HEK293T (cell line): ENCODE data around the gene ASAP3.

Source experiments
- CTCF ChIA-PET: fragments of 350-600 bp; formaldehyde crosslinking; extraction: SDS; loops from one replicate; lab custom pipeline; 2021; ENCODE audit warnings: antibody characterized with exemption, inconsistent platforms; lab: Yijun Ruan, JAX
- POLR2A ChIA-PET: fragments of 350-600 bp; formaldehyde crosslinking; extraction: SDS; loops from one replicate; lab custom pipeline; 2020; ENCODE audit warnings: antibody characterized with exemption, inconsistent platforms; lab: Yijun Ruan, JAX
- DNase-seq: peaks from one replicate; pipeline ENCODE4 v3.0.0; 2012; ENCODE audit warnings: mixed read lengths; ENCODE audit errors: extremely low spot score
- ARNT ChIP-seq: fragments of 450-650 bp; IDR thresholded peaks from 2 replicates; pipeline ENCODE4 v1.6.1; 2017; ENCODE audit warnings: mild to moderate bottlenecking
- BHLHE40 ChIP-seq: fragments of 450-650 bp; IDR thresholded peaks from 2 replicates; pipeline ENCODE4 v1.6.1; 2016; ENCODE audit warnings: mild to moderate bottlenecking, moderate library complexity, borderline replicate concordance
- CTBP1 ChIP-seq: fragments of 450-650 bp; IDR thresholded peaks from 2 replicates; pipeline ENCODE4 v1.6.1; 2016; ENCODE audit warnings: borderline replicate concordance
- ELF4 ChIP-seq: fragments of 450-650 bp; IDR thresholded peaks from 2 replicates; pipeline ENCODE4 v1.6.1; 2017; ENCODE audit warnings: antibody characterized with exemption
- FOXA1 ChIP-seq: fragments of 450-650 bp; IDR thresholded peaks from 2 replicates; pipeline ENCODE4 v1.6.1; 2016; ENCODE audit warnings: mild to moderate bottlenecking
- FOXK2 ChIP-seq: fragments of 450-650 bp; IDR thresholded peaks from 2 replicates; pipeline ENCODE4 v1.6.1; 2016; ENCODE audit warnings: mild to moderate bottlenecking
- FOXM1 ChIP-seq: fragments of 450-650 bp; IDR thresholded peaks from 2 replicates; pipeline ENCODE4 v1.6.1; 2017; ENCODE audit warnings: mild to moderate bottlenecking, borderline replicate concordance
- HDGF ChIP-seq: fragments of 450-650 bp; IDR thresholded peaks from 2 replicates; pipeline ENCODE4 v1.6.1; 2017; ENCODE audit warnings: antibody characterized with exemption, borderline replicate concordance
- L3MBTL2 ChIP-seq: fragments of 450-650 bp; conservative IDR thresholded peaks from 2 replicates; pipeline ENCODE4 v1.6.1; 2016; ENCODE audit warnings: mild to moderate bottlenecking
- LEF1 ChIP-seq: fragments of 450-650 bp; IDR thresholded peaks from 2 replicates; pipeline ENCODE4 v1.6.1; 2017; ENCODE audit warnings: mild to moderate bottlenecking, borderline replicate concordance
- NFRKB ChIP-seq: fragments of 450-650 bp; IDR thresholded peaks from 2 replicates; pipeline ENCODE4 v1.6.1; 2016; ENCODE audit warnings: mild to moderate bottlenecking, moderate library complexity
- PKNOX1 ChIP-seq: fragments of 450-650 bp; IDR thresholded peaks from 2 replicates; pipeline ENCODE4 v1.6.1; 2016
- SP1 ChIP-seq: fragments of 450-650 bp; IDR thresholded peaks from 2 replicates; pipeline ENCODE4 v1.6.1; 2017
- SUZ12 ChIP-seq: fragments of 450-650 bp; IDR thresholded peaks from 2 replicates; pipeline ENCODE4 v1.6.1; 2016; ENCODE audit warnings: mild to moderate bottlenecking
- TARDBP ChIP-seq: fragments of 450-650 bp; IDR thresholded peaks from 2 replicates; pipeline ENCODE4 v1.6.1; 2016
- ZNF384 ChIP-seq: fragments of 450-650 bp; IDR thresholded peaks from 2 replicates; pipeline ENCODE4 v1.6.1; 2016

The ASAP3 gene

DNA sequence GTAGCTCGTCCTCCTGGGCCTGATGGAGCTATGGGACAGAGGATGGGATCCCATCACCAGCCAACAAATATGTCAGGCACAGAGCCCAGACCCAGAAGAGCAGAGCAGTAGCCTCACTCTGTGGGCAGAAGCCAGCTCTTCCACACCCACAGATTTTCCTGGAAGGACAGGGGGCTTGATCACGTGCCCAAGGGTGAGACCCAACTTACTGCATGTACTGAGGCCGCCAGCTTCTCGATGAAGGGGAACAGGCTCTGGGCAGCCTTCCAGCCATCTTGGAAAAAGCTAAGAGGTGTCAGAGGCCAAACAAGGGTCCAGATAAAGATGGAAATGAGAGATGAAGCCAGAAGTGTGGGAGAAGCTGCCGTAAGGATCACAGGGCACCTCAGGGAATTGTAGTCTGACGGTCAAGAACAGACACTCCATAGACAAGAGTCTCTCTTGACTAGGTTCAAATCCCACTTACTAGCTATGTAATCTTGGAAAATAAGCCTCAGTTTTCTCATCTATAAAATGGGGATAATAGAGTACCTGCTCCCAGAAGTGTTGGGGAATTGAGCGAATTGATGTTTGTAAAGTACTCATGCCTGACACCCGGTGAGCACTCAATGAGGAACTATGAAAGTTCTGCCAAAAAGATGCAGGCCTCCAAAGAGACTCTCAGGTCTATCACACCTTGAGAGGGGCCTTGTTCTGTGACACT lies 42.4 kb downstream of the ASAP3 start:
- POLR2A ChIA-PET: interaction anchor here (1.2 to 1.3 kb wide), 2 partner anchors 89 to 97 kb away, joined by 4 read pairs; partner anchors contain the start of genes E2F2 and HNRNPR

DNA sequence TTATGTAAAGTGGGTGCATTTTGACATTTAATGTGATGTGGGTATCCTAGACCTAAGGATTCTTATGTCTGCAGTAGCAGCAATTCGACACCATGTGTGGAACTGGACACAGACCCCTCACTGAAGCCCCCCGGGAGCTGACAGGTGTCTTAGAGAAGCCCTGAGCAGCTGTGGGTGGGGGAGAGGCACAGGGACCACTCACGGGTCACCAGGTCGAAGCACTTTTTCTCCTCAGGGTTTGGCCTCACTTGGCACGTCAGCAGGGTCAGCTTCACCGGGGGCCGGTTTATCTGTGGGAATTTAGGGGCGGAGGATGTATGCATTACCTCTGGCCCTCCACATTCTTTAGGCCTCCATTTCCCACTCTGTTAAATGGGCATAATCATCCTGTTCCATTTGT lies 45.4 kb downstream of the ASAP3 start:
- POLR2A ChIA-PET: no interaction called here
- DNase-seq: no peak
- TF ChIP-seq L3MBTL2 (no peak), FOXK2 (no peak), ELF4 (no peak), NFRKB (no peak)
- CTCF ChIA-PET: no interaction called here

More for the DNA sequence above, 42.4 kb downstream of the ASAP3 start:
- TF ChIP-seq ZNF384 (no peak), ARNT (no peak), PKNOX1 (no peak), FOXK2 (no peak), FOXM1 (no peak), TARDBP (no peak), CTBP1 (no peak), FOXA1 (no peak), SUZ12 (no peak), BHLHE40 (no peak), LEF1 (no peak), L3MBTL2 (no peak), ELF4 (no peak), HDGF (no peak), SP1 (no peak), NFRKB (no peak)
- no peak for DNase-seq
- CTCF ChIA-PET: no interaction called here

DNA sequence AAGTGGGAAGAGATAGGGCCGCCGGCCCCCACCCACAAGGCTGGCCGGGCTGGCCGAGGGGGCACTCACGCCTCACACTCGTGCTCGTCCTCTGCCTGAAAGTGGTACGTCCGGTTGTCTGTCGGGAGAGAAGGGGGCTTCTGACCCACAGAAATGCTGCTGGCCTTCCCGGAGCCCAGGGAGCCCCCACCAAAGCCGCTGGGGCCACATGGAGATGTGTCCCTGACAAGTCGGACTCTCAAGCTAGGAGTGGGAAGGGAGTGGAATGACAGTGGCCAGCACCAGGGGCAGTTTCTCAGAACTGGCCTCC lies 46.7 kb downstream of the ASAP3 start:
- no peak for DNase-seq
- ChIA-PET CTCF (no interaction called here), POLR2A (no interaction called here)

GRCh38 chr1:23436520-23437354 lies 47.2 kb downstream of the ASAP3 start:
- no peak for TF ChIP-seq ARNT
- no peak for TF ChIP-seq SP1
- no peak for TF ChIP-seq CTBP1
- no peak for TF ChIP-seq SUZ12
- TF ChIP-seq ZNF384: no peak
- no peak for TF ChIP-seq BHLHE40
- TF ChIP-seq FOXM1: no peak
- no peak for TF ChIP-seq FOXA1
- no peak for TF ChIP-seq LEF1
- no peak for TF ChIP-seq HDGF
- TF ChIP-seq NFRKB: no peak
- TF ChIP-seq FOXK2: no peak
- no peak for TF ChIP-seq ELF4
- no peak for TF ChIP-seq PKNOX1
- TF ChIP-seq TARDBP: no peak
- no peak for TF ChIP-seq L3MBTL2
- CTCF ChIA-PET: no interaction called here
- POLR2A ChIA-PET: no interaction called here
- DNase-seq: peak; percentile 52

More for the DNA sequence above, 46.7 kb downstream of the ASAP3 start:
- TF ChIP-seq ARNT (no peak), ELF4 (no peak), SP1 (no peak)

GRCh38 chr1:23434260-23434775 lies 49.7 kb downstream of the ASAP3 start:
- CTCF ChIA-PET: no interaction called here
- TF ChIP-seq PKNOX1 (no peak), ZNF384 (no peak), FOXA1 (no peak), ARNT (no peak), NFRKB (no peak), TARDBP (no peak), SP1 (no peak), CTBP1 (no peak), HDGF (no peak)
- no peak for DNase-seq
- POLR2A ChIA-PET: no interaction called here

DNA sequence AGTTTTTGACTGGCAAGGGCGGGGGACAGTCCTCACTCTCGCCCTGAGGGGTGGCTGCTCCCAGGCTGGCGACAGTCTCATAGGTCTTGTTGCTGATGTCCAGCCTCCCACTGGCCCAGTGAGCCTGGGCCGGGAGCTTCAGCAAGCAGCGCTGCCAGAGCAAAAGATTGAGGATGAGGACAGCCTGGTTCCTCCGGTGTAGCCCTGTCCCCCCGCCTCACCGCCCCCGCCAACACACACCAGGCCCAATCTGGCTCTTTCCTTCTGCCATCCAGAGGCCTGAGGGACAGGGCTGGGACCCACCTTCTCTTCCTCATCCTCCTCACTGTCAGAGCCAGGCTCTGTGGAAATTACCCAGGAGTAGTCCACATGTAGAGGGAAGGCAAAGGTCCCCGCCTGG lies 50.9 kb downstream of the ASAP3 start:
- ChIA-PET CTCF (no interaction called here), POLR2A (no interaction called here)
- no peak for DNase-seq
- TF ChIP-seq LEF1 (no peak), PKNOX1 (no peak), ELF4 (no peak), HDGF (no peak), FOXA1 (no peak)
